Measurements from ENCODE around the gene SERPINA1.
"Not testable (repeated sequence)": the region's sequence is repeated elsewhere in the genome, so short reads cannot be mapped to it uniquely, and the experiment has no call there.

SERPINA1 gene

GRCh38 chr14:94370524-94370910, 17.9 kb downstream of the SERPINA1 start:
- DNase-seq (ENCODE audit: low spot score in 2 of 2) (no peak), ATAC-seq (no peak)
- Mint-ChIP-seq H3K27ac (no peak overlapping the region), H3K4me1 (no peaks in the 10 kb centered on the region), H3K9me3 (no peaks in the 10 kb centered on the region), H3K4me3 (no peak overlapping the region), H3K36me3 (no peaks in the 10 kb centered on the region)

- H3K9me3 Mint-ChIP-seq; H3K36me3 Mint-ChIP-seq; DNase-seq (ENCODE audit: low spot score in 2 of 2); ATAC-seq; H3K27ac Mint-ChIP-seq; H3K4me3 Mint-ChIP-seq; H3K4me1 Mint-ChIP-seq: not testable (repeated sequence)
Observed at GRCh38 chr14:94369766-94370523, 18.5 kb downstream of the SERPINA1 start.

GRCh38 chr14:94368956-94369355, 19.4 kb downstream of the SERPINA1 start:
- Mint-ChIP-seq H3K9me3 (no peaks in the 10 kb centered on the region), H3K4me1 (no peaks in the 10 kb centered on the region), H3K27ac (no peak overlapping the region), H3K36me3 (no peaks in the 10 kb centered on the region), H3K4me3 (no peak overlapping the region)
- no peak for DNase-seq (ENCODE audit: low spot score in 2 of 2)
- ATAC-seq = no peak

GRCh38 chr14:94368243-94368590, 20.2 kb downstream of the SERPINA1 start:
- DNase-seq (ENCODE audit: low spot score in 2 of 2) (no peak), ATAC-seq (no peak)
- no peaks in the 10 kb centered on the region for H3K9me3 Mint-ChIP-seq
- no peaks in the 10 kb centered on the region for H3K4me1 Mint-ChIP-seq
- H3K4me3 Mint-ChIP-seq = no peak overlapping the region
- H3K27ac Mint-ChIP-seq = no peak overlapping the region
- H3K36me3 Mint-ChIP-seq = no peaks in the 10 kb centered on the region

GRCh38 chr14:94367347-94368242, 20.8 kb downstream of the SERPINA1 start:
- H3K36me3 Mint-ChIP-seq = no peaks in the 10 kb centered on the region
- no peaks in the 10 kb centered on the region for H3K9me3 Mint-ChIP-seq
- H3K4me3 Mint-ChIP-seq = no peak overlapping the region
- no peak overlapping the region for H3K27ac Mint-ChIP-seq
- no peaks in the 10 kb centered on the region for H3K4me1 Mint-ChIP-seq
- no peak for DNase-seq (ENCODE audit: low spot score in 2 of 2)
- no peak for ATAC-seq

GRCh38 chr14:94366146-94366915, 22.1 kb downstream of the SERPINA1 start, which contains the start of gene SERPINA2:
Gene SERPINA2, minus strand, starts transcription at chr14:94366698.
- DNase-seq (ENCODE audit: low spot score in 2 of 2) (no peak), ATAC-seq (no peak)
- Mint-ChIP-seq H3K9me3 (no peaks in the 10 kb centered on the region), H3K4me1 (no peaks in the 10 kb centered on the region), H3K4me3 (no peak within 1 kb of the TSS), H3K36me3 (no peaks in the 10 kb centered on the region), H3K27ac (no peak within 1 kb of the TSS)

GRCh38 chr14:94365624-94366023, 22.8 kb downstream of the SERPINA1 start:
- no peaks in the 10 kb centered on the region for H3K9me3 Mint-ChIP-seq

GRCh38 chr14:94364964-94365363, 23.4 kb downstream of the SERPINA1 start:
- Mint-ChIP-seq H3K9me3 (no peaks in the 10 kb centered on the region), H3K36me3 (no peaks in the 10 kb centered on the region), H3K27ac (no peak overlapping the region), H3K4me3 (no peak overlapping the region), H3K4me1 (no peaks in the 10 kb centered on the region)
- ATAC-seq (no peak), DNase-seq (ENCODE audit: low spot score in 2 of 2) (no peak)

More at GRCh38 chr14:94365624-94366023, 22.8 kb downstream of the SERPINA1 start:
- Mint-ChIP-seq H3K27ac (no peak overlapping the region), H3K4me1 (no peaks in the 10 kb centered on the region), H3K36me3 (no peaks in the 10 kb centered on the region), H3K4me3 (no peak overlapping the region)
- no peak for DNase-seq (ENCODE audit: low spot score in 2 of 2)
- ATAC-seq = no peak

- Mint-ChIP-seq H3K27ac (no peak overlapping the region), H3K9me3 (no peaks in the 10 kb centered on the region), H3K4me1 (no peaks in the 10 kb centered on the region), H3K36me3 (no peaks in the 10 kb centered on the region), H3K4me3 (no peak overlapping the region)
- ATAC-seq = no peak
- DNase-seq (ENCODE audit: low spot score in 2 of 2) = no peak
Observed at GRCh38 chr14:94364037-94364436, 24.4 kb downstream of the SERPINA1 start.

- no peak overlapping the region for H3K27ac Mint-ChIP-seq
- H3K4me3 Mint-ChIP-seq = no peak overlapping the region
- H3K4me1 Mint-ChIP-seq = no peaks in the 10 kb centered on the region
- H3K36me3 Mint-ChIP-seq = no peaks in the 10 kb centered on the region
- no peaks in the 10 kb centered on the region for H3K9me3 Mint-ChIP-seq
- no peak for ATAC-seq
- DNase-seq (ENCODE audit: low spot score in 2 of 2) = no peak
Observed at GRCh38 chr14:94363151-94363624, 25.2 kb downstream of the SERPINA1 start.

GRCh38 chr14:94362614-94363133, 25.7 kb downstream of the SERPINA1 start:
- ATAC-seq = no peak
- H3K4me3 Mint-ChIP-seq = no peak overlapping the region
- no peaks in the 10 kb centered on the region for H3K4me1 Mint-ChIP-seq
- H3K36me3 Mint-ChIP-seq = no peaks in the 10 kb centered on the region
- DNase-seq (ENCODE audit: low spot score in 2 of 2) = no peak
- H3K9me3 Mint-ChIP-seq = no peaks in the 10 kb centered on the region
- no peak overlapping the region for H3K27ac Mint-ChIP-seq

GRCh38 chr14:94361682-94362081, 26.7 kb downstream of the SERPINA1 start:
- H3K4me1 Mint-ChIP-seq = no peaks in the 10 kb centered on the region
- no peak for DNase-seq (ENCODE audit: low spot score in 2 of 2)
- ATAC-seq = no peak
- H3K9me3 Mint-ChIP-seq = no peaks in the 10 kb centered on the region
- no peaks in the 10 kb centered on the region for H3K36me3 Mint-ChIP-seq
- H3K4me3 Mint-ChIP-seq = no peak overlapping the region
- no peak overlapping the region for H3K27ac Mint-ChIP-seq

- H3K36me3 Mint-ChIP-seq = no peaks in the 10 kb centered on the region
- H3K4me1 Mint-ChIP-seq = no peaks in the 10 kb centered on the region
- H3K9me3 Mint-ChIP-seq = no peaks in the 10 kb centered on the region
- DNase-seq (ENCODE audit: low spot score in 2 of 2) (no peak), ATAC-seq (no peak)
- no peak overlapping the region for H3K4me3 Mint-ChIP-seq
- no peak overlapping the region for H3K27ac Mint-ChIP-seq
Observed at GRCh38 chr14:94360945-94361565, 27.3 kb downstream of the SERPINA1 start.

- no peaks in the 10 kb centered on the region for H3K4me1 Mint-ChIP-seq
- H3K36me3 Mint-ChIP-seq = no peaks in the 10 kb centered on the region
- ATAC-seq (no peak), DNase-seq (ENCODE audit: low spot score in 2 of 2) (no peak)
- H3K27ac Mint-ChIP-seq = no peak overlapping the region
- peaks cover under 1% of the 10 kb centered on the region for H3K9me3 Mint-ChIP-seq
- no peak overlapping the region for H3K4me3 Mint-ChIP-seq
Observed at GRCh38 chr14:94357166-94357565, 31.2 kb downstream of the SERPINA1 start.

Measured in stimulated activated effector memory CD8-positive, alpha-beta T cell treated with anti-CD3 and anti-CD28 coated beads, Interleukin-12 subunit alpha, Interleukin-12 subunit beta, amount 100 ng/mL, for 72 hours (primary cell).